HG03460 (cell line): Measurements from ENCODE around the gene JAG2.

Source experiments
- ATAC-seq: cut with Tn5 transposase; IDR thresholded peaks from one replicate; pipeline ENCODE4 v1.9.1; 2021; ENCODE audit not compliant: unreplicated experiment

JAG2 gene

GRCh38 chr14:105141486-105142281 is 26.9 kb downstream of the JAG2 start:
- no peak for ATAC-seq

GRCh38 chr14:105141026-105141425 is 27.6 kb downstream of the JAG2 start:
- no peak for ATAC-seq

- no peak for ATAC-seq
Measured at GRCh38 chr14:105140581-105140980, 28.0 kb downstream of the JAG2 start.

GRCh38 chr14:105139831-105140239 is 28.7 kb downstream of the JAG2 start:
- no peak for ATAC-seq

- no peak for ATAC-seq
Measured at GRCh38 chr14:105139212-105139825, 29.3 kb downstream of the JAG2 start.

- no peak for ATAC-seq
Measured at GRCh38 chr14:105138551-105139111, 29.9 kb downstream of the JAG2 start.

- ATAC-seq, result no peak
Measured at GRCh38 chr14:105138021-105138541, 30.5 kb downstream of the JAG2 start.

- ATAC-seq, result no peak
Measured at GRCh38 chr14:105137481-105138020, 31.0 kb downstream of the JAG2 start.

GRCh38 chr14:105136401-105137322 is 31.9 kb downstream of the JAG2 start:
- no peak for ATAC-seq

GRCh38 chr14:105135700-105136395 is 32.7 kb downstream of the JAG2 start:
- no peak for ATAC-seq

- ATAC-seq, result no peak
Measured at GRCh38 chr14:105132921-105133654, 35.5 kb downstream of the JAG2 start.

- no peak for ATAC-seq
Measured at GRCh38 chr14:105131241-105131640, 37.3 kb downstream of the JAG2 start.

- ATAC-seq, result no peak
Measured at GRCh38 chr14:105128059-105128458, 40.5 kb downstream of the JAG2 start.

GRCh38 chr14:105126981-105127329 is 41.6 kb downstream of the JAG2 start:
- ATAC-seq, result no peak

- no peak for ATAC-seq
Measured at GRCh38 chr14:105126126-105126980, 42.2 kb downstream of the JAG2 start.

- no peak for ATAC-seq
Measured at GRCh38 chr14:105124823-105125222, 43.8 kb downstream of the JAG2 start.

GRCh38 chr14:105123981-105124765 is 44.4 kb downstream of the JAG2 start:
- ATAC-seq, result no peak
